ENCODE data around the gene SOAT1. TPM values are rescaled to one million over a fixed set of nuclear protein-coding genes. Genes with fewer than 3 reads are reported as not detected.

SOAT1 gene
- total and polyA plus RNA-seq, 2 of the 8 experiments (the other 6 are each of a cell fraction or from before 2014, with no cell fraction given), result 2.7 to 4.7 TPM

DNA sequence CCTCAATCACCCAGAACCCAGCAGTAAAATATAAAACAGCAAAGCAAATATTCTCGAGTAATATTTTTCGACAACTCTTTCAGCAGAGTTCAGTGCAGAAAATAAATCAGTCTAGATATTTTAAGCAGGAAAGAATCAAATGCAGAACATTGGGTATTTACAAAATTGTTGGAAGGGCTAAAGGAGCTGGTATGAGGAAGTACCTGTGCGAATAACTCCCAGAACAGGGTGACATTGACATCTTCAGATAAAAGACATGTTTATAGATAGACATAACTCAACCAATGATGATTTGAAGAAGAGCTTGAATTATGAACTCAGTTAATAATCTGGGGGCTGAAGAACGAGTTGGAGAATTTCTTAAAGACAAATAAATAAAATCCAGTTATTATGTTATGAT lies 78.6 kb downstream of the SOAT1 start:
- Histone ChIP-seq H4K8ac (ENCODE audit: extremely low read depth, insufficient read depth, low read length) (no peak overlapping the region), H2BK120ac (replicated peaks; ENCODE audit: low read depth, low read length) (no peak overlapping the region), H3K27me3 (replicated peaks in 1 of 4; ENCODE audit: control insufficient read depth in 3 of 4, extremely low read depth in 1 of 4, insufficient read depth in 3 of 4, low read length in 3 of 4) (no peaks in the 10 kb centered on the region), H3K14ac (ENCODE audit: insufficient read length) (no peak overlapping the region), H2AK5ac (ENCODE audit: low read depth, low read length) (no peak overlapping the region), H3K79me2 (ENCODE audit: control insufficient read depth in 1 of 2, insufficient read depth in 2 of 2, low read length in 2 of 2) (no peaks in the 10 kb centered on the region), H3K4me1 (replicated peaks in 1 of 4; ENCODE audit: control insufficient read depth in 3 of 4, insufficient read depth in 4 of 4, low read length in 3 of 4) (no peaks in the 10 kb centered on the region), H4K20me1 (replicated peaks in 1 of 2; ENCODE audit: control insufficient read depth in 1 of 2, insufficient read depth in 2 of 2, low read length in 2 of 2) (no peaks in the 10 kb centered on the region), H2BK5ac (ENCODE audit: low read depth, low read length) (no peak overlapping the region), H3K4ac (replicated peaks; ENCODE audit: insufficient read length, low read depth, low read length) (no peak overlapping the region), H3K4me2 (ENCODE audit: insufficient read depth in 1 of 2, low read depth in 2 of 2, low read length in 2 of 2) (no peak overlapping the region), H3K18ac (ENCODE audit: extremely low read depth, low read length) (no peak overlapping the region), H4K91ac (replicated peaks; ENCODE audit: insufficient read length, low read length) (no peak overlapping the region), H3K4me3 (ENCODE audit: extremely low read depth in 1 of 4, insufficient read depth in 2 of 4, low read depth in 3 of 4, low read length in 4 of 4) (no peak overlapping the region), H3K36me3 (ENCODE audit: control insufficient read depth in 2 of 4, insufficient read depth in 4 of 4, low read length in 3 of 4) (no peaks in the 10 kb centered on the region), H3K9ac (replicated peaks in 1 of 4; ENCODE audit: extremely low read depth in 1 of 4, low read depth in 3 of 4, low read length in 3 of 4) (no peak overlapping the region), H3K27ac (ENCODE audit: low read depth, low read length) (no peak overlapping the region), H3K9me3 (ENCODE audit: insufficient read depth in 2 of 2, low read depth in 1 of 2, low read length in 1 of 2) (no peaks in the 10 kb centered on the region), H2BK15ac (ENCODE audit: low read length) (no peak overlapping the region), H3K23me2 (ENCODE audit: low read depth, low read length) (no peaks in the 10 kb centered on the region), H3K79me1 (ENCODE audit: low read depth, low read length) (no peaks in the 10 kb centered on the region), H2AFZ (ENCODE audit: low read length) (no peak overlapping the region), H3K23ac (ENCODE audit: insufficient read length) (no peak overlapping the region), H3K56ac (replicated peaks; ENCODE audit: insufficient read length, low read depth, low read length) (no peak overlapping the region), H4K5ac (ENCODE audit: insufficient read length, low read depth, low read length) (no peak overlapping the region), H2BK12ac (ENCODE audit: low read depth, low read length) (no peak overlapping the region), H2BK20ac (ENCODE audit: low read length) (no peak overlapping the region)
- WGBS, 2 experiments (ENCODE audit: extremely low coverage in 1 of 2, insufficient coverage in 1 of 2, insufficient read length in 1 of 2, insufficient replicate concordance in 2 of 2, low coverage in 1 of 2, low lambda C conversion rate in 2 of 2, missing lambda C conversion rate in 1 of 2), result 91% methylated on average over 4 of the region's 4 CpGs; no CpG with 5 or more reads in 1 of the 2 experiments
- DNase-seq (ENCODE audit: low read depth in 1 of 2, low spot score in 2 of 2) (no peak), FAIRE-seq (no peak)
- ChIA-PET POLR2A (ENCODE audit: partially characterized antibody) (no interaction called here), CTCF (ENCODE audit: partially characterized antibody) (interaction anchor here (1.7 kb wide), 1 partner anchor 120 kb away, joined by 5 read pairs; no protein-coding TSS in a partner anchor)
- TF ChIP-seq RFX5 (IDR thresholded peaks at IDR 0.05; ENCODE audit: borderline replicate concordance, low read depth, low read length) (no peak), EZH2 (IDR thresholded peaks at IDR 0.05; ENCODE audit: low read depth, low read length, severe bottlenecking) (no peak), POLR2AphosphoS5 (IDR thresholded peaks at IDR 0.05; ENCODE audit: low read depth, low read length) (no peak), PHF8 (conservative IDR thresholded peaks at IDR 0.05; ENCODE audit: low read depth, low read length) (no peak), ZNF274 (IDR thresholded peaks at IDR 0.05; ENCODE audit: borderline replicate concordance, extremely low read depth, low read length) (no peak), JUN (IDR thresholded peaks at IDR 0.05; ENCODE audit: low read depth, low read length) (no peak), GABPA (IDR thresholded peaks at IDR 0.05; ENCODE audit: borderline replicate concordance, insufficient read depth, low read length) (no peak), SRF (IDR thresholded peaks at IDR 0.05; ENCODE audit: low read depth, low read length) (no peak)
